AG20443 (cell line): ENCODE data around the gene CAB39.

Experiments used
- DNase-seq: peaks from one replicate; pipeline ENCODE4 v3.0.0; 2012; ENCODE audit warnings: low spot score, mixed read lengths

CAB39 gene

GRCh38 chr2:230821261-230821990 is 108.8 kb downstream of the CAB39 start:
- no peak for DNase-seq

GRCh38 chr2:230821991-230822520 is 109.4 kb downstream of the CAB39 start:
- DNase-seq: no peak

GRCh38 chr2:230823264-230823964 is 110.8 kb downstream of the CAB39 start:
- no peak for DNase-seq

GRCh38 chr2:230824406-230824978 is 111.8 kb downstream of the CAB39 start:
- peak; percentile 85 for DNase-seq

- no peak for DNase-seq
Measured at GRCh38 chr2:230825354-230825753, 112.7 kb downstream of the CAB39 start.

GRCh38 chr2:230827774-230828271 is 115.2 kb downstream of the CAB39 start:
- no peak for DNase-seq

GRCh38 chr2:230828272-230828961 is 115.8 kb downstream of the CAB39 start:
- DNase-seq: peak; percentile 17

GRCh38 chr2:230829293-230829692 is 116.7 kb downstream of the CAB39 start:
- DNase-seq: no peak

GRCh38 chr2:230829959-230830358 is 117.3 kb downstream of the CAB39 start:
- DNase-seq: peak; percentile 2

GRCh38 chr2:230830428-230830827 is 117.8 kb downstream of the CAB39 start:
- DNase-seq: no peak

- no peak for DNase-seq
Measured at GRCh38 chr2:230840301-230840700, 127.7 kb downstream of the CAB39 start.

GRCh38 chr2:230842473-230842872 is 129.8 kb downstream of the CAB39 start:
- DNase-seq: no peak

- no peak for DNase-seq
Measured at GRCh38 chr2:230843132-230843531, 130.5 kb downstream of the CAB39 start.

GRCh38 chr2:230846360-230846759 is 133.7 kb downstream of the CAB39 start:
- DNase-seq: no peak

- peak; percentile 94 for DNase-seq
Measured at GRCh38 chr2:230847883-230848388, 135.3 kb downstream of the CAB39 start.

GRCh38 chr2:230849633-230850357 is 137.2 kb downstream of the CAB39 start:
- DNase-seq: peak; percentile 59

- DNase-seq: no peak
Measured at GRCh38 chr2:230850358-230850658, 137.7 kb downstream of the CAB39 start.

GRCh38 chr2:230852113-230852512 is 139.5 kb downstream of the CAB39 start:
- no peak for DNase-seq

- DNase-seq: no peak
Measured at GRCh38 chr2:230861552-230862255, 149.1 kb downstream of the CAB39 start.

GRCh38 chr2:230862292-230862691 is 149.7 kb downstream of the CAB39 start:
- DNase-seq: no peak

GRCh38 chr2:230863031-230863430 is 150.4 kb downstream of the CAB39 start:
- no peak for DNase-seq
